BLaER1 treated with 17β-estradiol and CSF1 and Interleukin-3, amounts not matched to agents 10 nM and 100 nM (cell line): ENCODE measurements around the gene HSD3B2.
A peak's percentile ranks its signal among the peaks of the same experiment; 100 is the strongest.

Experiments used
- H3K27ac ChIP-seq, 11 experiments: shearing (Covaris generic); formaldehyde crosslinking; 2 replicates each; pipeline ENCODE4 v1.8.1; 2022
- H3K27me3 ChIP-seq, 11 experiments: shearing (Covaris generic); formaldehyde crosslinking; 2 replicates each; pipeline ENCODE4 v1.8.1; 2022
- H3K36me3 ChIP-seq, 11 experiments: shearing (Covaris generic); formaldehyde crosslinking; 2 replicates each; pipeline ENCODE4 v1.8.1; 2022
- H3K4me1 ChIP-seq, 10 experiments: shearing (Covaris generic); formaldehyde crosslinking; 2 replicates each; pipeline ENCODE4 v1.8.1; 2022
- H3K4me2 ChIP-seq, 11 experiments: shearing (Covaris generic); formaldehyde crosslinking; 2 replicates each; pipeline ENCODE4 v1.8.1; 2022
- H3K4me3 ChIP-seq, 10 experiments: shearing (Covaris generic); formaldehyde crosslinking; 2 replicates each; pipeline ENCODE4 v1.8.1; 2022
- H3K9ac ChIP-seq, 11 experiments: shearing (Covaris generic); formaldehyde crosslinking; 2 replicates each; pipeline ENCODE4 v1.8.1; 2022
- H3K9me3 ChIP-seq, 11 experiments: shearing (Covaris generic); formaldehyde crosslinking; replicated peaks in 1 of 11; 2 replicates each; pipeline ENCODE4 v1.8.1; 2022
- H4K20me1 ChIP-seq, 11 experiments: shearing (Covaris generic); formaldehyde crosslinking; 2 replicates each; pipeline ENCODE4 v1.8.1; 2022
- Cebpa-rat ChIP-seq, 11 experiments: shearing (Covaris generic); IDR thresholded peaks; 2 replicates each; pipeline ENCODE4 v1.8.1; 2022

Gene HSD3B2

GRCh38 chr1:119446321-119446720 is 31.4 kb downstream of the HSD3B2 start:
- no peaks in the 10 kb centered on the region for H3K27me3 ChIP-seq
- no peaks in the 10 kb centered on the region for H3K4me1 ChIP-seq
- no peaks in the 10 kb centered on the region for H3K36me3 ChIP-seq
- no peak overlapping the region for H3K9ac ChIP-seq
- no peak for TF ChIP-seq Cebpa-rat (IDR thresholded peaks at IDR 0.05)
- H3K4me2 ChIP-seq: no peak overlapping the region
- no peaks in the 10 kb centered on the region for H3K9me3 ChIP-seq
- no peak overlapping the region for H3K27ac ChIP-seq
- no peak overlapping the region for H3K4me3 ChIP-seq
- no peaks in the 10 kb centered on the region for H4K20me1 ChIP-seq

GRCh38 chr1:119447344-119448126 is 32.6 kb downstream of the HSD3B2 start:
- Histone ChIP-seq H3K9ac (no peak overlapping the region), H4K20me1 (no peaks in the 10 kb centered on the region; a peak in 1 of 22 replicates)
- no peak for TF ChIP-seq Cebpa-rat (IDR thresholded peaks at IDR 0.05)

GRCh38 chr1:119448127-119448511 is 33.2 kb downstream of the HSD3B2 start:
- H3K4me2 ChIP-seq: no peak overlapping the region
- no peaks in the 10 kb centered on the region for H3K27me3 ChIP-seq
- no peaks in the 10 kb centered on the region for H3K9me3 ChIP-seq

More at GRCh38 chr1:119447344-119448126, 32.6 kb downstream of the HSD3B2 start:
- Histone ChIP-seq H3K36me3 (no peaks in the 10 kb centered on the region), H3K27me3 (no peaks in the 10 kb centered on the region), H3K9me3 (no peaks in the 10 kb centered on the region), H3K4me2 (no peak overlapping the region), H3K27ac (no peak overlapping the region), H3K4me3 (no peak overlapping the region), H3K4me1 (peaks cover 0 to 9% (median 6%) of the 10 kb centered on the region in 10 experiments; a peak in 13 of 20 replicates)

GRCh38 chr1:119449971-119450370 is 35.0 kb downstream of the HSD3B2 start:
- Histone ChIP-seq H3K4me1 (peaks cover 0 to 19% (median 15%) of the 10 kb centered on the region in 10 experiments; a peak in 16 of 20 replicates), H3K9ac (no peak overlapping the region), H4K20me1 (no peaks in the 10 kb centered on the region; a peak in 1 of 22 replicates), H3K27ac (no peak overlapping the region), H3K4me2 (no peak overlapping the region), H3K4me3 (no peak overlapping the region), H3K36me3 (no peaks in the 10 kb centered on the region), H3K27me3 (no peaks in the 10 kb centered on the region), H3K9me3 (no peaks in the 10 kb centered on the region)
- TF ChIP-seq Cebpa-rat (IDR thresholded peaks at IDR 0.05): no peak

More at GRCh38 chr1:119448127-119448511, 33.2 kb downstream of the HSD3B2 start:
- peaks cover 0 to 15% (median 12%) of the 10 kb centered on the region in 10 experiments; a peak in 16 of 20 replicates for H3K4me1 ChIP-seq
- H3K4me3 ChIP-seq: no peak overlapping the region
- no peak for TF ChIP-seq Cebpa-rat (IDR thresholded peaks at IDR 0.05)
- H3K36me3 ChIP-seq: no peaks in the 10 kb centered on the region
- no peak overlapping the region for H3K27ac ChIP-seq
- no peak overlapping the region for H3K9ac ChIP-seq
- H4K20me1 ChIP-seq: no peaks in the 10 kb centered on the region; a peak in 1 of 22 replicates

GRCh38 chr1:119451158-119451557 is 36.2 kb downstream of the HSD3B2 start:
- Histone ChIP-seq H3K27me3 (no peaks in the 10 kb centered on the region), H3K4me2 (no peak overlapping the region), H3K27ac (no peak overlapping the region), H3K9ac (no peak overlapping the region), H3K4me3 (no peak overlapping the region), H3K9me3 (no peaks in the 10 kb centered on the region), H3K36me3 (no peaks in the 10 kb centered on the region), H3K4me1 (peaks cover 0 to 19% (median 15%) of the 10 kb centered on the region in 10 experiments; a peak in 16 of 20 replicates), H4K20me1 (no peaks in the 10 kb centered on the region; a peak in 1 of 22 replicates)
- TF ChIP-seq Cebpa-rat (IDR thresholded peaks at IDR 0.05): no peak

GRCh38 chr1:119452091-119452490 is 37.1 kb downstream of the HSD3B2 start:
- Histone ChIP-seq H4K20me1 (no peaks in the 10 kb centered on the region; a peak in 1 of 22 replicates), H3K27me3 (no peaks in the 10 kb centered on the region), H3K4me1 (peaks cover 0 to 19% (median 15%) of the 10 kb centered on the region in 10 experiments; a peak in 16 of 20 replicates), H3K27ac (no peak overlapping the region), H3K4me3 (no peak overlapping the region), H3K4me2 (peak overlapping the region in 8 of 11 experiments; percentile 10 to 54 (median 42); a peak in 13 of 22 replicates), H3K9ac (no peak overlapping the region), H3K9me3 (no peaks in the 10 kb centered on the region), H3K36me3 (no peaks in the 10 kb centered on the region)
- TF ChIP-seq Cebpa-rat (IDR thresholded peaks at IDR 0.05): no peak

- Histone ChIP-seq H3K36me3 (no peaks in the 10 kb centered on the region), H3K4me1 (peaks cover 0 to 19% (median 15%) of the 10 kb centered on the region in 10 experiments; a peak in 16 of 20 replicates), H3K9me3 (no peaks in the 10 kb centered on the region), H3K4me2 (peak overlapping the region in 9 of 11 experiments; percentile 14 to 54 (median 46); a peak in 17 of 22 replicates), H3K27me3 (no peaks in the 10 kb centered on the region), H3K4me3 (no peak overlapping the region), H3K27ac (no peak overlapping the region), H4K20me1 (no peaks in the 10 kb centered on the region; a peak in 1 of 22 replicates), H3K9ac (no peak overlapping the region)
- no peak for TF ChIP-seq Cebpa-rat (IDR thresholded peaks at IDR 0.05)
These were observed 38.1 kb downstream of the HSD3B2 start for GRCh38 chr1:119453021-119453420.

DNA sequence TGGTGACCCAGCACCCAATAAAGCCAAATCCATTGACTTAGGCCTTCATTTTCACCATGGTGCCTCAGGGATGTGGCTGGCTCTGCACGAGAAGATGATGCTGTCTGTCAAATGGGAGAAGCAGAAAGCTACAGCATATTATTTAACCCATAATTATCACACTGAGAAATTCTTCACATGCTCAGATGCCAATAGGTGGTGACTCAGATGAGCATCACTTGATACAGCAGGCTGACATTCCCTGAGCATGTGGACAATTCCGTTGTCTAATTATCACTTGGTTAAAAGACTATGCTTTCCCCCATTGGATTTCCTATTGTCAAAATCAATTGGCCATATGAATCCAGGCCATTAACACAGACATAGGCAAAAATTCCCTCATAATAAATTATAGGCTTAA is 48.0 kb downstream of the HSD3B2 start:
- Histone ChIP-seq H3K9me3 (peaks cover 0 to 10% (median 4%) of the 10 kb centered on the region in 11 experiments; a peak in 7 of 22 replicates), H3K4me2 (no peak overlapping the region), H3K4me1 (peaks cover 0 to 11% (median 0%) of the 10 kb centered on the region in 10 experiments; a peak in 7 of 20 replicates), H3K9ac (no peak overlapping the region), H3K27ac (no peak overlapping the region), H4K20me1 (no peaks in the 10 kb centered on the region), H3K4me3 (no peak overlapping the region), H3K27me3 (no peaks in the 10 kb centered on the region), H3K36me3 (no peaks in the 10 kb centered on the region)
- TF ChIP-seq Cebpa-rat (IDR thresholded peaks at IDR 0.05): no peak

DNA sequence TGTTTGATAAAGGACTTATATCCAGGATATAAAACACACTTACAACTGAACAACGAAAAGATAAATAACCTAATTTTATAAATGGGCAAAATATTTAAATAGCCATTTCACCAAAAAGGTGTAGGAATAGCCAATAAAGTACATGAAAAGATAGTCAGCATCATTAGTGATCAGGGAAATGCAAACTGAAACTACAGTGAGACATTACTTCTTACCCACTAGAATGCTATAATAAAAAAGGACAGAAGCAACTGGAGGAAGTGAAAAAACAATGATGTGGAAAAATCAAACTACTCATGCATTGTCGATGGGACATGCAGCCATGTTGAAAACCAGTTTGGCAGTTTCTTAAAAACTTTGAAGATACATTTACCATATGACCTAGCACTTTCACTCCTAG is 48.6 kb downstream of the HSD3B2 start:
- no peak overlapping the region for H3K27ac ChIP-seq
- H3K4me1 ChIP-seq: peaks cover 0 to 11% (median 0%) of the 10 kb centered on the region in 10 experiments; a peak in 7 of 20 replicates
- H3K4me3 ChIP-seq: no peak overlapping the region
- no peak overlapping the region for H3K9ac ChIP-seq
- H4K20me1 ChIP-seq: no peaks in the 10 kb centered on the region
- no peaks in the 10 kb centered on the region for H3K36me3 ChIP-seq
- H3K27me3 ChIP-seq: no peaks in the 10 kb centered on the region
- peak overlapping the region in 2 of 11 experiments; percentile 5 to 7; a peak in 2 of 22 replicates for H3K4me2 ChIP-seq
- H3K9me3 ChIP-seq: peaks cover 0 to 10% (median 4%) of the 10 kb centered on the region in 11 experiments; a peak in 7 of 22 replicates
- no peak for TF ChIP-seq Cebpa-rat (IDR thresholded peaks at IDR 0.05)
